GM19351 (cell line): ENCODE data around the gene DHX35.

ENCODE experiments used
- ATAC-seq: cut with Tn5 transposase; IDR thresholded peaks from one replicate; pipeline ENCODE4 v1.9.1; 2021; ENCODE audit warnings: mild to moderate bottlenecking, moderate library complexity; ENCODE audit not compliant: unreplicated experiment

Gene DHX35

GRCh38 chr20:38962044-38962927 is at the start of gene DHX35:
Gene DHX35 (plus strand): TSS chr20:38962344. CDS start chr20:38962368, 24 bp downstream.
- ATAC-seq = peak; percentile 92

- ATAC-seq = no peak
Observed at GRCh38 chr20:38915355-38915754, 46.8 kb upstream of the DHX35 start.

GRCh38 chr20:38917657-38918056 is 44.5 kb upstream of the DHX35 start:
- ATAC-seq = no peak

GRCh38 chr20:38918172-38918571 is 44.0 kb upstream of the DHX35 start:
- no peak for ATAC-seq

GRCh38 chr20:38919683-38920082 is 42.5 kb upstream of the DHX35 start:
- ATAC-seq = no peak

- no peak for ATAC-seq
Observed at GRCh38 chr20:38920411-38920810, 41.7 kb upstream of the DHX35 start.

GRCh38 chr20:38920851-38921250 is 41.3 kb upstream of the DHX35 start:
- ATAC-seq = no peak

- ATAC-seq = no peak
Observed at GRCh38 chr20:38924718-38925117, 37.4 kb upstream of the DHX35 start.

GRCh38 chr20:38926142-38926933 is 35.8 kb upstream of the DHX35 start, which contains the start of gene FAM83D:
Gene FAM83D (plus strand): TSS chr20:38926417. CDS start chr20:38926443, 26 bp downstream.
- ATAC-seq = peak; percentile 94

GRCh38 chr20:38926934-38927616 is 35.1 kb upstream of the DHX35 start:
- peak; percentile 1 for ATAC-seq

- no peak for ATAC-seq
Observed at GRCh38 chr20:38927902-38928578, 34.1 kb upstream of the DHX35 start.

GRCh38 chr20:38930242-38930569 is 31.9 kb upstream of the DHX35 start:
- ATAC-seq = no peak

- ATAC-seq = no peak
Observed at GRCh38 chr20:38931984-38932383, 30.2 kb upstream of the DHX35 start.

- no peak for ATAC-seq
Observed at GRCh38 chr20:38932457-38933120, 29.6 kb upstream of the DHX35 start.

GRCh38 chr20:38934530-38934929 is 27.6 kb upstream of the DHX35 start:
- ATAC-seq = no peak

- ATAC-seq = no peak
Observed at GRCh38 chr20:38935285-38935684, 26.9 kb upstream of the DHX35 start.

- no peak for ATAC-seq
Observed at GRCh38 chr20:38935967-38936407, 26.2 kb upstream of the DHX35 start.

GRCh38 chr20:38937000-38937399 is 25.1 kb upstream of the DHX35 start:
- ATAC-seq = no peak

- ATAC-seq = no peak
Observed at GRCh38 chr20:38937978-38938473, 24.1 kb upstream of the DHX35 start.

GRCh38 chr20:38939686-38940085 is 22.5 kb upstream of the DHX35 start:
- ATAC-seq = no peak
